ENCODE results near the gene MBD3L5. TPM values are rescaled to one million over a fixed set of nuclear protein-coding genes. Genes with fewer than 3 reads are reported as not detected.
"Not testable (repeated sequence)": the region's sequence is repeated elsewhere in the genome, so short reads cannot be mapped to it uniquely, and the experiment has no call there.

The MBD3L5 gene
- polyA plus RNA-seq, 3 donors from 2014 or later = not detected

DNA sequence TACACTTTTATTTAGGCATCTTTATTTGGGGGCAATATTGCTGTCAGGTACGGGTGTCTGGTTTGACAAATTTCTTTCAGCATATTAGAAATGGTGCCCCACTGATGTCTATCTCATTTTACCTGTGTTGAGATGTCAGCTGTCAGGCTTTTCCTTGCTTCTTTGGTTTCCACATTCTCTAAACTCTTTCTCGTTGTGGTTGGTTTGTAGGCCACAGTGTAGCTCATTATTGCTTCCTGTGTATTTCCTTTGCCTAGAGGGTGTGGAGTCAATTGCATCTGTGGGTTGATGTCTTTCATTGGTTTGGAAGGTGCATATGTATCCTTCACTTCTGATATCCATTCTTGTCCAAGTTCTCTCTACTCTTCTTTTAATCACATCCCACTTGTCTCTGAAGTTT, 29.6 kb downstream of the MBD3L5 start:
- not testable (repeated sequence) for H3K27ac Mint-ChIP-seq; H3K27me3 Mint-ChIP-seq (ENCODE audit: low read depth in 3 of 3); H3K4me1 Mint-ChIP-seq; H3K4me3 Mint-ChIP-seq; H3K9me3 Mint-ChIP-seq; H3K36me3 Mint-ChIP-seq
- DNase-seq = peak in 1 of 3 donors; percentile 18

DNA sequence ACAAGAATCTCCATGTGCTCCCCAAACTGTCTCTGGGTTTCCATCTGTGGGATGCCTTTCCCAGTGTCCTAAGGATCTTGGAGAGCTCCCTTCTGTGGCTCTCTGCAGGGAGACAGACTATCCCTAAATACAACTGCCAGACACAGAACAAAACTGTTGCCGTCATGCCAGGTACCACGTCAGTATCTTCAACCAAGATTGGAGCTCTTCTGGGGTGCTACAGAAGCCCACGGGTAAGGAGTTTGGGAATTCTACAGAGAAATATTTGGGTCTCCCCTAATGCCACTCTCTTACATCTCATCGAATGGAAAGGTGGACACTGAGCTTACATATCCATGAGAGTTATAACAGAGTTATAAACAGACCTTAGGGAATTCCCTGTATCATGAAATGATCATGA, 33.0 kb downstream of the MBD3L5 start:
- no peaks in the 10 kb centered on the region for H3K9me3 Mint-ChIP-seq
- H3K4me1 Mint-ChIP-seq = peaks cover 0 to under 1% of the 10 kb centered on the region in 2 donors
- no peak overlapping the region for H3K4me3 Mint-ChIP-seq
- no peak overlapping the region for H3K27ac Mint-ChIP-seq
- no peaks in the 10 kb centered on the region for H3K36me3 Mint-ChIP-seq
- no peak for DNase-seq
- H3K27me3 Mint-ChIP-seq (ENCODE audit: low read depth in 3 of 3) = peaks cover 0 to 2% (median 0%) of the 10 kb centered on the region in 3 donors

DNA sequence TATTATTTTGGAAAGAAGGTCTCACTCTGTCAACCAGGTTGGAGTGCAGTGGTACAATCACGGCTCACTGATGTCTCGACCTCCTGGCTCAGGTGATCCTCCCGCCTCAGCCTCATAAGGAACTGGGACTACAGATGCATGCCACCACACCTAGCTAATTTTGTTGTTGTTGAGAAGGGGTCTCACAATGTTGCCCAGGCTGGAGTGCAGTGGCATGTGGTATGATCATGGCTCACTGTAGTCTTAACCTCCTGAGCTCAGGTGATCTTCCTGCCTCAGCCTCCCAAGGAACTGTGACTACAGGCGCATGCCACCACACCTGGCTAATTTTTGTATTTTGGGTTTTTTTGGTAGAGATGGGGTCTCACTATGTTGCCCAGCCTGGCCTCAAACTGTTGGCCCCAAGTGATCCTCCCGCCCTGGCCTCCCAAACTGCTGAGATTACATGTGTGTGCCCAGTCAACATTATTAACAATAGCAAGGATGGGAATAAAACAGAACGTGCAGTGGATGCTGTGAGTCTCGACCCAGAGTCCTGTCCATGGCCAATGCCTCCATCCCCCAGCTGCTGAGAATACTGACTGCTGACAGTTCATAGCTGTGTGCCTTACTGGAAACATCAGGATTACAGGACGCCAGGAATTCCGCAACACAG, 33.5 kb downstream of the MBD3L5 start:
- Mint-ChIP-seq H3K36me3 (no peaks in the 10 kb centered on the region), H3K9me3 (no peaks in the 10 kb centered on the region), H3K27ac (no peak overlapping the region), H3K4me3 (no peak overlapping the region), H3K4me1 (peaks cover 3 to 6% of the 10 kb centered on the region in 2 donors), H3K27me3 (ENCODE audit: low read depth in 3 of 3) (peaks cover 0 to 2% (median under 1%) of the 10 kb centered on the region in 3 donors)
- DNase-seq = no peak

DNA sequence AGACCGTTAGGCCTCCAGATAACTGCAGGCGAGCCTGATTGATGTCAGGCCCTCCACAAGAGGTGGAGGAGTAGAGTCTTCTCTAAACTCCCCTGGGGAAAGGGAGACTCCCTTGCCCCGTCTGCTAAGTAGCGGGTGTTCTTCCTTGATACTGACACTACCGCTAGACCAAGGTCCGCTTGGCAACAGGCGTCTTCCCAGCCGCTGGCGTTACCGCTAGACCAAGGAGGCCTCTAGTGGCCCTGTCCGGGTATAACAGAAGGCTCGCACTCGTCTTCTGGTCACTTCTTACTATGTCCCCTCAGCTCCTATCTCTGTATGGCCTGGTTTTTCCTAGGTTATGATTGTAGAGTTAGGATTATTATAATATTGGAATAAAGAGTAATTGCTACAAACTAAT, 36.7 kb downstream of the MBD3L5 start:
- DNase-seq, H3K27ac Mint-ChIP-seq, H3K9me3 Mint-ChIP-seq, H3K4me3 Mint-ChIP-seq, H3K36me3 Mint-ChIP-seq: not testable (repeated sequence)
- peaks cover 2 to 13% (median 5%) of the 10 kb centered on the region in 3 donors for H3K27me3 Mint-ChIP-seq (ENCODE audit: low read depth in 3 of 3)
- peaks cover 22 to 23% of the 10 kb centered on the region in 2 donors for H3K4me1 Mint-ChIP-seq

DNA sequence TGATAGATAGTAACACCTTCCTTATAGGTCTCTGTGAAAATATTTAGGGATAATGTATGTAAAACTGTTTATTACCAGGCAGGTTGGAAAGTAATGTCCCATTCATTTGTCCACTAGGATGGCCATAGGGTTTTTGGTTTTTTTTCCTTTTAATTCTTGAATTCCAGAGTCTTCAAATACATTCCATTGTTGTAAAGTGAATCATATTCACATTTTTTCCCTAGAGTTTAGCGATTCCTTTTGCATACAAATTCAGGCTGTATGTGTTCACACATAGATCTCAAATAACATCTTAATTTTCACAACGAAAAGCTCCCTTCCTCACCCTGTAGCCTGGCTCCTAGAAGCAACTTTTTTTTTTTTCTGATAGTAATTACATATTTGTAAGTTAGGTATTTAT, 37.3 kb downstream of the MBD3L5 start:
- H3K27ac Mint-ChIP-seq = peak overlapping the region in 1 of 6 donors; percentile 67
- H3K27me3 Mint-ChIP-seq (ENCODE audit: low read depth in 3 of 3) = peaks cover 2 to 16% (median 5%) of the 10 kb centered on the region in 3 donors
- no peak overlapping the region for H3K4me3 Mint-ChIP-seq
- H3K9me3 Mint-ChIP-seq = no peaks in the 10 kb centered on the region
- DNase-seq = no peak
- peaks cover 27 to 28% of the 10 kb centered on the region in 2 donors for H3K4me1 Mint-ChIP-seq
- H3K36me3 Mint-ChIP-seq = peaks cover 5 to 6% (median 6%) of the 10 kb centered on the region in 3 donors

DNA sequence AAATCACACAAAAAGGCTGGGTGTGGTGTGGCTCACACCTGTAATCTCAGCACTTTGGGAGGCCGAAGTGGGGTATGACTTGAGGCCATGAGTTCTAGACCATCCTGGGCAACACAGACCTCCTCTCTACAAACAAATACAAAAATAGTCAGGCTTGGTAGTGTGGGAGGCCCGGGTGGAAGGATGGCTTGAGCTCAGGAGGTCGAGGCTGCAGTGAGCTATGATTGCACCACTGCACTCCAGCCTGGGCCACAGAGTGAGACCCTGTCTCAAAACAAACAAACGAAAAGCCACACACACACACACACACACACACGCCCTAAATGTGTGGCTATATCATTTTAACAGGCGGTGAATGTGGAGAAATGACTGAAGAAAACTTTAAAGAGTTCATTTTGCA, 38.2 kb downstream of the MBD3L5 start:
- Mint-ChIP-seq H3K4me3 (peak overlapping the region; percentile 91 to 95 (median 93)), H3K9me3 (no peaks in the 10 kb centered on the region), H3K4me1 (peaks cover 28 to 30% of the 10 kb centered on the region in 2 donors), H3K27me3 (ENCODE audit: low read depth in 3 of 3) (peaks cover 2 to 16% (median 5%) of the 10 kb centered on the region in 3 donors), H3K27ac (peak overlapping the region; percentile 84 to 95 (median 88)), H3K36me3 (peaks cover 7 to 12% (median 11%) of the 10 kb centered on the region in 3 donors)
- DNase-seq = no peak

DNA sequence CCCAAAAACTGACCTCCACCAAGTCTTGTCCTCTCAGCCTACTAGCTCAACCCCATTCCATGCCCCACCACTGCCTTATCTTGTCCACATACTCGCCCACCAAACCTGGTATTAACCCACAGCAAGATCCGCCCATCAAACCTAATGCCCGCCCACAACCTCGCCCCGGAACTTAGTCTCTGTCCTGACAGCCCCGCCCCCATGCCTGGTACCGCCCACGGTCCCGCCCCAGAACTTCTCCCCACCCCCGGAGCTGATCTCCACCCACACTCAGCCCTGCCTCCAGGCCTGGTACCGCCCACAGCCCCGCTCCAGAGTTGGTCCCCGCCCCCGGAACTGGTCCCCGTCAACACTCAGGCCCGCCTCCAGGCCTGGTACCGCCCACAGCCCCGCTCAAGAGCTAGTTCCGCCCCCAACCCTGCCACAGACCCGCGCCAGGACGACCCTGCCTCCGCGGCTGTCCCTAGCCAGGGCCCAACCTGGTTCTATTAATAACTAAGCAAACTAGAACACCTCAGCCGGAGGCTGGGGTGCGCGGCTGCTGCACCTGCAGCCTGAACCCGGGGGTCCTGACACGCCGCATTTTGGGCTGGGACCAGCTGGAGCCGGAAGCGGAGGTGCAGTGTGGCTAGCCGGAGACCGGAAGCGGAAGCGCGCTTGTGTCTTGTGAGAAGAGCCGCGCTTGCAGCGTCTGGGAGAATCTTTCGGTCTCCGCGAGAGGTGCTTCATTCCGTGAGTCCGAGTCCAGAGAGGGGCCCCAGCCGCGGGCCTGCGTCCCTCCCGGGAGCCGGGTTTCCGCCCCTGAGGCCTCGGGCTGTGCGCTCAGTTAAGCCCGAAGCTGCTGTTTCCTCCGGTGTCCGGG, 38.9 kb downstream of the MBD3L5 start, which contains the start of gene ZNF557:
Gene ZNF557, plus strand, starts transcription at position 662 of the 862 bp plus-strand sequence. CDS start 5,372 bp downstream, outside the sequence.
- Mint-ChIP-seq H3K4me1 (peaks cover 28 to 30% of the 10 kb centered on the region in 2 donors), H3K36me3 (peaks cover 9 to 16% (median 15%) of the 10 kb centered on the region in 3 donors), H3K27ac (peak within 1 kb of the TSS; percentile 84 to 95 (median 88)), H3K4me3 (peak within 1 kb of the TSS; percentile 91 to 95 (median 93)), H3K27me3 (ENCODE audit: low read depth in 3 of 3) (peaks cover 2 to 16% (median 5%) of the 10 kb centered on the region in 3 donors), H3K9me3 (no peaks in the 10 kb centered on the region)
- peak; percentile 99 to 100 (median 99) for DNase-seq

DNA sequence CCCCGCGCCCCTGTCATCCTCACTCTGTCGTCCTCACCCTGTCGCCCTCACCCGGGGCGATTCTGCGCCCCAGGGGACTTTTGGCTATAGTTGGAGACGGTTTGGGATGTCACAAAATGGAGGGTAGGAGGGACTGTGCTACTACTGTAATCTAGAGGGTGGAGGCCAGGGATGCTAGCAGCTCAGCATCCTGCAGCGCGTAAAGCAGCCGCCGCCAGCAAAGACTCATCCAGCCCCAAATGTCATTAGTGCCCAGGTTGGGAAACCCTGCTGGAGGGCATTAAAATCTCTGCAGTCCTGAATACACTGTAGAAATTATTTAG, 39.5 kb downstream of the MBD3L5 start:
- Mint-ChIP-seq H3K27ac (peak overlapping the region; percentile 84 to 95 (median 88)), H3K27me3 (ENCODE audit: low read depth in 3 of 3) (peaks cover 2 to 14% (median 5%) of the 10 kb centered on the region in 3 donors), H3K4me1 (peaks cover 28 to 30% of the 10 kb centered on the region in 2 donors), H3K9me3 (no peaks in the 10 kb centered on the region), H3K4me3 (peak overlapping the region; percentile 91 to 95 (median 93)), H3K36me3 (peaks cover 10 to 18% (median 18%) of the 10 kb centered on the region in 3 donors)
- DNase-seq = no peak

DNA sequence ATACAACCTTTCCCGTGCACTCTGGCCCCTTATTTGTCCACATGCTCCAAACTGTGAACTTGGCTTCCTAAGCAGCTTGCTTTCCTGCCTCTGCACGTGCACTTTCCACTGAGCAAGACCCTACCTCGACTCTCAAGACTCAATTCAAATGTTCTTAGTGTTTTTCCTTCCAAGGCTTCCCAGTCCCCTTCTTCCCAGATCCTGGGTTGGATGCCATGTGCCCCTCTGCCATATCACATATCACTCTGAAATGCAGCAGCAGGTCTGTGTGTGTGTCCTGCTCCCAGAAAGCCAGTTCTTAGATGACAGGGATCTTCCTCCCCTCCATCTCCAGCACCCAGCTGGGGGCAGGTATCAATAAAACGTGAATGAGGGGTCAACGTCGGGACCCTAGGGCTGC, 42.2 kb downstream of the MBD3L5 start:
- H3K27ac Mint-ChIP-seq = peak overlapping the region in 3 of 6 donors; percentile 6 to 79 (median 64)
- H3K36me3 Mint-ChIP-seq = peaks cover 29 to 42% (median 41%) of the 10 kb centered on the region in 3 donors
- H3K4me1 Mint-ChIP-seq = peaks cover 28 to 32% of the 10 kb centered on the region in 2 donors
- peaks cover 2 to 15% (median 5%) of the 10 kb centered on the region in 3 donors for H3K27me3 Mint-ChIP-seq (ENCODE audit: low read depth in 3 of 3)
- peaks cover 2 to 9% (median 6%) of the 10 kb centered on the region in 6 donors for H3K9me3 Mint-ChIP-seq
- DNase-seq = no peak
- peak overlapping the region; percentile 44 to 72 (median 59) for H3K4me3 Mint-ChIP-seq

DNA sequence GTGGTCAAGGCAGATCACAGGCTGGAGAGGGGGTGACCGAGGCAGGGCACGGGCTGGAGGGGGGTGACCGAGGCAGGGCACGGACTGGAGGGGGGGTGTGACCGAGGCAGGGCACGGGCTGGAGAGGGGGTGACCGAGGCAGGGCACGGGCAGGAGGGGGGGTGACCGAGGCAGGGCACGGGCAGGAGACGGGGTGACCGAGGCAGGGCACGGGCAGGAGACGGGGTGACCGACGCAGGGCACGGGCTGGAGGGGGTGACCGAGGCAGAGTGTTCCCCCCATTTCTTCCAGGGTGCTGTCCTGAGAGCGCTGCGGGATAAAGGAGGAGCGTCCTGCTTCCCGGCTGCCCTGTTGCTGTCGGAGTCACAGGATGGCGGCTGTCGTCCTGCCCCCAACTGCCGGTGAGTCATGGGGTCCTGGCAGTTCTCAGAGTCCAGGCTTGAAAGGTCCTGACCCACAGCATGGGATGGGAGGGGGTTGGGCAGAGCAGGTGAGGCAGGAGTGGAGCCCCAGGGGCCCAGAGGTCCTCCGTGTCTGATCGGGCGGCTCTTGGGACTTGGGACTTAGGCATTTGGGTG, 44.4 kb downstream of the MBD3L5 start:
- Mint-ChIP-seq H3K27ac (no peak overlapping the region), H3K27me3 (ENCODE audit: low read depth in 3 of 3) (peaks cover 2 to 9% (median 3%) of the 10 kb centered on the region in 3 donors), H3K4me1 (peaks cover 22 to 26% of the 10 kb centered on the region in 2 donors), H3K4me3 (no peak overlapping the region), H3K9me3 (peaks cover 12 to 30% (median 27%) of the 10 kb centered on the region in 6 donors), H3K36me3 (peaks cover 50 to 65% (median 62%) of the 10 kb centered on the region in 3 donors)
- no peak for DNase-seq

DNA sequence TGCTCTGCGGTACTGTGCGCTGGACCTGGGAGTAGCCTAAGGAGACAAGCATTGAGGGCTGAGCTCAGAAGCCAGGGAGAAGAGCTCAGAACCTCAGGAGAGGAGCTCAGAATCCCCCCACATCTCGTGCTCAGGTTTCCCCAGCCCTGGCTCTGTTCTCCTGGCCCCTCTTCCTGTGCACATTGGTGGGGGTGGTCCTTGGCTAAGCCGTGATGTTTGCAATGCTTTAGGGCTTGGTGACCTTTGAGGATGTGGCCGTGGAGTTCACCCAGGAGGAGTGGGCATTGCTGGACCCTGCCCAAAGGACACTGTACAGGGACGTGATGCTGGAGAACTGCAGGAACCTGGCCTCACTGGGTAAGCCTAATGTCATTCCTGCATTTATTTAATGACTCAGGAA, 45.8 kb downstream of the MBD3L5 start:
- H3K9me3 Mint-ChIP-seq = peaks cover 17 to 42% (median 38%) of the 10 kb centered on the region in 6 donors

DNA sequence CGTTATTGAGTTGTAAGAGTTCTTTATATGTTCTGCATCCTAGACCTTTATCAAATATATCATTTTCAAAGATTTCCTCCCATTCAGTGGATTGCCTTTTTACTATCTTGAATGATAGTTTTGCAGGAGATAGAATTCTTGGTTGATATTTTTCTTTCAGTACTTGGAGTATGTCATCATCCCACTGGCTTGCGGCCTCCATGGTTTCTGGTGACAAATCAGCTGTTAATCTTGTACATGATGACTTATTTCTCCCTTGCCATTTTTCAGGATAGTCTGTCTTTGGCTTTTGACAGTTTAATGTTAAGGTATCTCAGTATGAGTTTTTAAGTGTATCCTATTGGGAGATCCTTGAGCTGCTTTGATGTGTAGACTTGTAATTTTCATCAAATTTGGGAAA, 47.6 kb downstream of the MBD3L5 start:
- Mint-ChIP-seq H3K9me3 (peaks cover 30 to 61% (median 56%) of the 10 kb centered on the region in 6 donors), H3K36me3 (peaks cover 70 to 90% (median 84%) of the 10 kb centered on the region in 3 donors), H3K4me1 (peaks cover 3 to 5% of the 10 kb centered on the region in 2 donors), H3K27me3 (ENCODE audit: low read depth in 3 of 3) (peaks cover under 1 to 6% (median 3%) of the 10 kb centered on the region in 3 donors), H3K27ac (no peak overlapping the region), H3K4me3 (no peak overlapping the region)
- DNase-seq = no peak

More for the DNA sequence above, 45.8 kb downstream of the MBD3L5 start:
- no peak for DNase-seq
- H3K4me3 Mint-ChIP-seq = no peak overlapping the region
- H3K36me3 Mint-ChIP-seq = peaks cover 61 to 78% (median 73%) of the 10 kb centered on the region in 3 donors
- no peak overlapping the region for H3K27ac Mint-ChIP-seq
- peaks cover 0 to 8% (median 3%) of the 10 kb centered on the region in 3 donors for H3K27me3 Mint-ChIP-seq (ENCODE audit: low read depth in 3 of 3)
- peaks cover 11 to 15% of the 10 kb centered on the region in 2 donors for H3K4me1 Mint-ChIP-seq

Measured in immature natural killer cell (primary cell).